PC-3 (cell line): Measurements from ENCODE around the gene TNFRSF25.

Experiments used
- EZH2phosphoT487 ChIP-seq: fragments of 300-600 bp; sonication (generic); IDR thresholded peaks from 2 replicates; pipeline ENCODE4 v1.6.1; 2018; ENCODE audit warnings: mild to moderate bottlenecking, antibody characterized with exemption, low read length, borderline replicate concordance
- TF ChIP-seq, protein P1 (sequence below): fragments of 300-600 bp; sonication (generic); conservative IDR thresholded peaks from 2 replicates; pipeline ENCODE4 v1.5.1; 2017; ENCODE audit warnings: antibody characterized with exemption, low read depth, mild to moderate bottlenecking, low read length

DNA sequence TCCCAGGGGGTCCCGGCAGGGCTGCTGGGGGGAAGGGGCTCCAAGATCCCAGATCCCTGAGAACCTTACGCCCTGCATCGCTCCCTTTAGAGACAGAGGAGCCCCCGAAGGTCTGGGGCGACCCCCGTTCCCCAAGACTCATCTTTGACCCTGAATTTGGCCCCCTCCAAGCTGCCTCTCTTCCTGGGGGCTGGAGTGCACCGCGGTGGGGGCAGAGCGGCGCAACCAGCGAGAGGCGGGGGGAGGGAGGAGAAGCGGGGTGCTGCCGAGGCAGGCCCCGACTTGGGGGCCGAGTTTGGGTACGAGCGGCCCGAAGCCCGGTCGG lies 30.9 kb upstream of the TNFRSF25 start:
- TF ChIP-seq, protein P1, sequence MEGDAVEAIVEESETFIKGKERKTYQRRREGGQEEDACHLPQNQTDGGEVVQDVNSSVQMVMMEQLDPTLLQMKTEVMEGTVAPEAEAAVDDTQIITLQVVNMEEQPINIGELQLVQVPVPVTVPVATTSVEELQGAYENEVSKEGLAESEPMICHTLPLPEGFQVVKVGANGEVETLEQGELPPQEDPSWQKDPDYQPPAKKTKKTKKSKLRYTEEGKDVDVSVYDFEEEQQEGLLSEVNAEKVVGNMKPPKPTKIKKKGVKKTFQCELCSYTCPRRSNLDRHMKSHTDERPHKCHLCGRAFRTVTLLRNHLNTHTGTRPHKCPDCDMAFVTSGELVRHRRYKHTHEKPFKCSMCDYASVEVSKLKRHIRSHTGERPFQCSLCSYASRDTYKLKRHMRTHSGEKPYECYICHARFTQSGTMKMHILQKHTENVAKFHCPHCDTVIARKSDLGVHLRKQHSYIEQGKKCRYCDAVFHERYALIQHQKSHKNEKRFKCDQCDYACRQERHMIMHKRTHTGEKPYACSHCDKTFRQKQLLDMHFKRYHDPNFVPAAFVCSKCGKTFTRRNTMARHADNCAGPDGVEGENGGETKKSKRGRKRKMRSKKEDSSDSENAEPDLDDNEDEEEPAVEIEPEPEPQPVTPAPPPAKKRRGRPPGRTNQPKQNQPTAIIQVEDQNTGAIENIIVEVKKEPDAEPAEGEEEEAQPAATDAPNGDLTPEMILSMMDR = no peak
- no peak for TF ChIP-seq EZH2phosphoT487
